NCI-H345 treated with DMSO at 0.1 percent for 48 hours (cell line): ENCODE results near the gene CTNND2.

Experiments
- DNase-seq: peaks from one replicate; lab custom pipeline; 2025; ENCODE audit not compliant: unreplicated experiment; lab: John Stamatoyannopoulos, UW

Gene CTNND2

DNA sequence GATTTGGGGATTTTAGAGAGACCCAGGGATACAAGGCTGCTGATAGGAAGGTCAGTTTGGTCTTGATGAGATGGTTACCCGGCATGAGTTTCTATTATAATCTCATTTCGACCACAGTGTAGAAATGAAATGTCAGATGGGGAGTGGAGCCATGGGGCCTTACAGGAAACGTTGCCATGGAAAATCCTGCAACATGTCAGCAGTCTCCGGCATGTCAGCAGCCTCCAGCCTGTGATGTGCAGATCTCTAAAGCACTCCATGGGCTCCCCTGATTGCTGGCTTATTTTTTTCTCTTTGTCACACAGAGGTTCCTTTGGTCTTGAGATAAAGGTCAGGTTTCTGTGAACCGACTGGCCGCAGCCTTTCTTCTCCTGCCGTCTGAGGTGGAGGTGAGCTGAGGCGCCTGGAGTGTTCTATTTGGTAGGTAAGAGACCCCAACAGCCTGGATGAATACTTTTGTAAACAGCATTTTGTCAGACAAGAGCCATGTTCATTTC is 934.5 kb downstream of the CTNND2 start:
- no peak for DNase-seq

DNA sequence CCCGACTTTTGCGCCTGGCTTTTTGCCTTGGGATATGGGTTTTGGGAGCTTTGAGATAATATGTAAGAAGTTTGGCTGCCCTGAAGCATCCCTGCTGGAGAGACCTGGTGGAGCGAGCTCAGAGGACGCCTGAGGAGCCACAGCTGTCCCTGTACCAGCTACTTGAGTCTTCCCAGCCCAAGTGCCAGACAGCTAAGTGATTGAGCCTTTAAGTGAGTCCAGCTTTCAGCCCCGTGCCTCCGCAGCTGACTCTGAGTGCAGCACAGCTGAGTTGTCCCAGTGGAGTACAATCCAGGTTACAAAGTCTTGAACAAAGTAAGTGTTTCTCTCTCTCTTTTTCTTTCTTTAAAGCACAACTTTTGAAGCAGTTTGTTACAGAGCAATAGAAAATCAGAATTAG is 939.4 kb downstream of the CTNND2 start:
- no peak for DNase-seq

DNA sequence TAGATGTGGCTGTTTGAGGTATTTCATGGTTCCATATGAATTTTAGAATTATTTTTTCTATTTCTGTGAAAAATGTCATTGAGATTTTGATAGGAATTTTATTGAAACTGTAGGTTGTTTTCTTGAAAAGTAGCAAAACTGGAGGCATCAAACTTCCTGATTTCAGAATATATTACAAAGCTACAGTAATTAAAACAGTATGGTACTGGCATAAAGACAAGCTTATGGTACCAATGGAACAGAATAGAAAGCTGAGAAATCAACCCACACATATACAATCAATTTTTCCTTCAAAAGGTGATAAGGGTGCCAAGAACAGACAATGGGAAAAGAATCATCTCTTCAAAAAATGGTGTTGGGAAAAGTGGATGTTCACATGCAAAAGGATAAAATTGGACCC is 945.5 kb downstream of the CTNND2 start:
- no peak for DNase-seq

DNA sequence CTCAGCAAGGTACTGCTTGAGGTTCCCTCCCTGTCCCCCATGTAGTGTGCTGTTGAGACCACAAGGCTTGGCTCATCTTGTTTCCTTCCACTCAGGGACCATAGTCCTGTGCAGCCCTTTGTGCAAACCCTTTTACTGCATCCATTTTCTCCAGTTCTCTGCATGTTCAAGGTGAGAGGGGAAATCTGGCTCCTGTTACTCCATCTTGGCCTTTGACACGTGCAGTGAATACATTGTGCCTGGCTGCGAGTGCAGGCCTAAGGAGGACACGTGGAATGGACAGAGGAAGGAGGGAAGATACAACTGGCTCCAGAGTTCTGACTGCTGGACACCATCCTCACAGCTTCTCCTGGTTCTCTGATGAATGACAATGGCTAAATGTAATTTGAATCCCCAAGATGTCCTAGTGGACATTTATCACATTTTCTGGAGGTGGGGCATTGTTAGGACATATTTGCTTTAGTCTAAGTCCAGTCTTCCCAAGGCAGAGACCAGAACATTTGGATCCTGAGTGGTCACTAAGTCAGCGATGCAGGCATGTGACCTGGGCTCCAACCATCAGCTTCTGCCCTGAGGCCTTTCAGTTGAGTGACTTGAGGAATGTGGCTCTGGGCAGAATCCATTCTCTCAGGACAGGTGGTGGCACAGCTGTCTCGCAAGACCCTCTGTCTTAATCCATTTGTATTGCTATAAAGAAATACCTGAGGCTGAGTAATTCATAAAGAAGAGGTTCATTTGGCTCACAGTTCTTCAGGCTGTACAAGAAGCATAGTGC is 954.2 kb downstream of the CTNND2 start:
- DNase-seq, result no peak

DNA sequence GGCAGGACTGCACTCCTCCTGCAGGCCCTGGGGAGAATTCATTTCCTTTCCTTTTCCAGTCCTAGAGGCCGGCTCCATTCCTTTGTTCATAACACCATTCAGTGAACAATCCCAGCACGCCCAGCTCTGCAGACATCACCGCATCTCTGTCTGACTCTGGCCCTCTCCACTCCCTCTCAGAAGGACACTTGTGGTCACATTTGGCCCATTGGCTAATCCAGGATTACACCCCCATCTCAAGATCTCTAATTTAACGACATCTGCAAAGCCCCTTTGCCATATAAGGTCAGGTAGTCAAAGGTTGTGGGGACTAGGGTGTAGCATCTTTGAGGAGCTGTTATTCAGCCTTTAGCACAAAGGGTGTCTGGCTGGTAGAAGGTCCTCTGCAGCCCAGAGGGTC is 958.2 kb downstream of the CTNND2 start:
- no peak for DNase-seq

DNA sequence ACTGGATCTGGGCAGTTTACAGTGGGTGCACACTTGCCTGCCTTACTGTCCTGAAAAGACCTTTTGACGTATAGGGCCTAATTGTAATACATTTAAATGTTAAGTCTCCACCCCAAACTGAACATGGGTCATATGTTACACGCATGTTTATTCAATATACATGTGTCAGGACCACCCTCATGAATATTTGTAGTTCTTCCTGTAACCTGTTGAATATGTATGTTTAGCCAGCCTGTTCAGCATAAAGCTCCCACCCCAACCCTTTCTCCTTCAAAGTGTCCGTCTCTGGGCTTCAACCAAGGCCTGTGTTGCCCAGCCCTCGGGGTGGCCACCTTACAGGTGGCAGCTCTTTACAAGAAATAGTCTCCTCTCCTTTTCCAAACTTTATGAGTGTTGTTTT is 962.3 kb downstream of the CTNND2 start:
- no peak for DNase-seq

- DNase-seq, result no peak
These were observed 968.0 kb downstream of the CTNND2 start for GRCh38 chr5:10936081-10936855.

GRCh38 chr5:10935536-10935935 is 968.7 kb downstream of the CTNND2 start:
- no peak for DNase-seq

- no peak for DNase-seq
These were observed 969.4 kb downstream of the CTNND2 start for GRCh38 chr5:10934783-10935355.

- no peak for DNase-seq
These were observed 971.1 kb downstream of the CTNND2 start for GRCh38 chr5:10933121-10933520.

DNA sequence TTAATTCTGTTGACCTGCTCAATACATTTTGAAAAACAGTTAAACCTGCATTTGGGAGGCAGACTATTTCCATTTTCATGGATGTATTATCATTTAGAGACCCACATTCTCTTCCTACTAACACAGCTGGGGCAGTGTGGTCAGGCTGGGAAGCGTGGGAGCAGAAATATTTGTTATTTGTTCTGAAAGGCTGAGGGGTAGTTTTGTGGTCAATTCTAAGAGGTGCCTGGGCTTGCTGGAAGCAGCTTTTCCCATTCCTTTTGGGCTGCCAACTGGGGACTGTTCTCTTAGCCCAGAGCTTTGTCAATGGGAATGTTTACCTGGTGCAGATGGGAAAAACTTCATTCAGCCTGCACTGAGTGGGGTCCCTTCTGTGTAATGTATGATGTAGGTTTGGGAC is 971.8 kb downstream of the CTNND2 start:
- no peak for DNase-seq

- no peak for DNase-seq
These were observed 976.6 kb downstream of the CTNND2 start for GRCh38 chr5:10927608-10928007.

DNA sequence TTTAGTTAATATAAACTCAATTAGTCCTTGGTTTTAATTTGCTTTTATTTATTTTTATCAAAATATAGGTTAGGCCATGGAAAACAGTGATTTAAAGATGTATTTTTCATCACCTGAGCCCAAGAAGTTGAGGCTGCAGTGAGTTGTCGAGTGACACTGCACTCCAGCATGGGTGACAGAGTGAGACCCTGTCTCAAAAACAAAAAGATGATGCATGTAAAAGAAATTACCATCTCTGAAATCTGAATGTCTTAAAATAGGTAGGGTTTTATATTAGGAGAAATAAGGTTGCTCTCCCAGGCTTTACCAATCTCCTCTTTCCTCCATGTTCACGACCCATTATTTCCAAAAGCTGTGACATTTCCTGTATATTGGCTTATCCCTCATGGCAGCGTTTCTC is 980.9 kb downstream of the CTNND2 start:
- DNase-seq, result no peak
